Peyer's patch (tissue), 4 donors: ENCODE data around the gene TYSND1. TPM values are rescaled to one million over a fixed set of nuclear protein-coding genes. Genes with fewer than 3 reads are reported as not detected.
"Not testable (repeated sequence)": the region's sequence is repeated elsewhere in the genome, so short reads cannot be mapped to it uniquely, and the experiment has no call there.

Experiments
- DNase-seq, 3 donors: peaks; one replicate each; pipeline ENCODE4 v3.0.0-alpha.2; 2017 to 2019
- H3K27ac ChIP-seq, 4 donors: fragments of 200-600 bp; sonication (generic); one replicate each; pipeline ENCODE4 v1.5.1; 2016 to 2019
- H3K27me3 ChIP-seq, 2 donors: fragments of 200-600 bp; sonication (generic); one replicate each; pipeline ENCODE4 v1.5.1; 2019
- H3K36me3 ChIP-seq, 3 donors: fragments of 200-600 bp; sonication (generic); one replicate each; pipeline ENCODE4 v1.5.1; 2016 to 2019
- H3K4me1 ChIP-seq, 4 donors: fragments of 200-600 bp; sonication (generic); one replicate each; pipeline ENCODE4 v1.5.1; 2016 to 2019
- H3K4me3 ChIP-seq, 4 donors: fragments of 200-600 bp; sonication (generic); 1 replicate in 3 of 4; 2 replicates in 1 of 4; pipeline ENCODE4 v1.5.1; 2016 to 2019; ENCODE audit warnings: mild to moderate bottlenecking in 1 of 4
- H3K9me3 ChIP-seq, 4 donors: fragments of 200-600 bp; sonication (generic); one replicate each; pipeline ENCODE4 v1.5.1; 2016 to 2019; ENCODE audit warnings: mild to moderate bottlenecking in 1 of 4
- CTCF ChIP-seq, 6 experiments: fragments of 450-650 bp in 4 of 6; fragments of 200-600 bp in 2 of 6; sonication (generic) in 1 of 6; IDR thresholded peaks; one replicate each; pipeline ENCODE4 v1.5.1; 2017 to 2019; ENCODE audit warnings: antibody characterized with exemption in 6 of 6, mild to moderate bottlenecking in 3 of 6, moderate library complexity in 1 of 6
- POLR2A ChIP-seq, 2 donors: fragments of 450-650 bp; IDR thresholded peaks; one replicate each; pipeline ENCODE4 v1.5.1; 2017; ENCODE audit warnings: antibody characterized with exemption in 2 of 2, mild to moderate bottlenecking in 2 of 2, moderate library complexity in 2 of 2
- total RNA-seq, 4 donors: library from RNA; depleted of rRNA; stranded (reverse); fragments of >200 nt; gene quantifications; one replicate each; pipeline ENCODE4 v1.1.0, GENCODE V29; 2016

TYSND1 gene
- total RNA-seq, 4 donors from 2014 or later = 18.2 to 25.9 (median 21.7) TPM

- no peak for DNase-seq
- Histone ChIP-seq H3K36me3 (no peaks in the 10 kb centered on the region), H3K9me3 (no peaks in the 10 kb centered on the region), H3K27me3 (no peaks in the 10 kb centered on the region), H3K4me3 (no peak overlapping the region), H3K4me1 (no peaks in the 10 kb centered on the region), H3K27ac (peak overlapping the region in 3 of 4 donors; percentile 7 to 26 (median 25))
- TF ChIP-seq CTCF (IDR thresholded peaks at IDR 0.05) (no peak), POLR2A (IDR thresholded peaks at IDR 0.05) (no peak)
Observed at GRCh38 chr10:70190581-70190980, 44.1 kb upstream of the TYSND1 start.

- TF ChIP-seq CTCF (IDR thresholded peaks at IDR 0.05) = no peak
- TF ChIP-seq POLR2A (IDR thresholded peaks at IDR 0.05) = no peak
- Histone ChIP-seq H3K27ac (peak overlapping the region in 3 of 4 donors; percentile 7 to 26 (median 25)), H3K4me1 (no peaks in the 10 kb centered on the region), H3K9me3 (no peaks in the 10 kb centered on the region), H3K36me3 (no peaks in the 10 kb centered on the region), H3K27me3 (no peaks in the 10 kb centered on the region), H3K4me3 (no peak overlapping the region)
- no peak for DNase-seq
Observed at GRCh38 chr10:70190102-70190501, 43.6 kb upstream of the TYSND1 start.

- Histone ChIP-seq H3K36me3 (no peaks in the 10 kb centered on the region), H3K9me3 (no peaks in the 10 kb centered on the region), H3K27me3 (no peaks in the 10 kb centered on the region), H3K4me3 (no peak overlapping the region), H3K4me1 (no peaks in the 10 kb centered on the region), H3K27ac (no peak overlapping the region)
- TF ChIP-seq CTCF (IDR thresholded peaks at IDR 0.05) (no peak), POLR2A (IDR thresholded peaks at IDR 0.05) (no peak)
- no peak for DNase-seq
Observed at GRCh38 chr10:70188768-70189167, 42.3 kb upstream of the TYSND1 start.

GRCh38 chr10:70186571-70186970, 40.1 kb upstream of the TYSND1 start:
- H3K9me3 ChIP-seq = no peaks in the 10 kb centered on the region
- H3K27me3 ChIP-seq = no peaks in the 10 kb centered on the region
- H3K27ac ChIP-seq = no peak overlapping the region
- no peak for DNase-seq
- TF ChIP-seq POLR2A (IDR thresholded peaks at IDR 0.05) (no peak), CTCF (IDR thresholded peaks at IDR 0.05) (no peak)
- H3K4me3 ChIP-seq = no peak overlapping the region
- no peaks in the 10 kb centered on the region for H3K36me3 ChIP-seq
- H3K4me1 ChIP-seq = no peaks in the 10 kb centered on the region

GRCh38 chr10:70186090-70186489, 39.6 kb upstream of the TYSND1 start:
- H3K27me3 ChIP-seq = no peaks in the 10 kb centered on the region
- no peak for DNase-seq
- no peaks in the 10 kb centered on the region for H3K36me3 ChIP-seq
- no peak overlapping the region for H3K4me3 ChIP-seq
- TF ChIP-seq POLR2A (IDR thresholded peaks at IDR 0.05) = no peak
- TF ChIP-seq CTCF (IDR thresholded peaks at IDR 0.05) = no peak
- H3K27ac ChIP-seq = no peak overlapping the region
- no peaks in the 10 kb centered on the region for H3K9me3 ChIP-seq
- no peaks in the 10 kb centered on the region for H3K4me1 ChIP-seq

GRCh38 chr10:70183304-70183703, 36.8 kb upstream of the TYSND1 start:
- H3K36me3 ChIP-seq = no peaks in the 10 kb centered on the region
- no peaks in the 10 kb centered on the region for H3K27me3 ChIP-seq
- H3K4me3 ChIP-seq = no peak overlapping the region
- H3K4me1 ChIP-seq = no peaks in the 10 kb centered on the region
- H3K9me3 ChIP-seq = no peaks in the 10 kb centered on the region
- no peak for DNase-seq
- TF ChIP-seq CTCF (IDR thresholded peaks at IDR 0.05) (no peak), POLR2A (IDR thresholded peaks at IDR 0.05) (no peak)
- no peak overlapping the region for H3K27ac ChIP-seq

GRCh38 chr10:70179209-70179608, 32.7 kb upstream of the TYSND1 start:
- H3K4me3 ChIP-seq, H3K4me1 ChIP-seq, H3K9me3 ChIP-seq, H3K27me3 ChIP-seq, DNase-seq, H3K27ac ChIP-seq, H3K36me3 ChIP-seq: not testable (repeated sequence)
